B cell (primary cell): ENCODE data around the gene PARP8.

ENCODE experiments used
- EZH2 ChIP-seq: IDR thresholded peaks from 2 replicates; pipeline ENCODE4 v1.6.1; 2012; ENCODE audit warnings: borderline replicate concordance, low read depth, mild to moderate bottlenecking, moderate library complexity, low read length; ENCODE audit not compliant: insufficient read depth, poor library complexity, severe bottlenecking
- TF ChIP-seq, protein P1 (sequence below): fragments of 200-600 bp; IDR thresholded peaks from one replicate; pipeline ENCODE4 v1.8.0; 2022; ENCODE audit warnings: antibody characterized with exemption, mild to moderate bottlenecking

DNA sequence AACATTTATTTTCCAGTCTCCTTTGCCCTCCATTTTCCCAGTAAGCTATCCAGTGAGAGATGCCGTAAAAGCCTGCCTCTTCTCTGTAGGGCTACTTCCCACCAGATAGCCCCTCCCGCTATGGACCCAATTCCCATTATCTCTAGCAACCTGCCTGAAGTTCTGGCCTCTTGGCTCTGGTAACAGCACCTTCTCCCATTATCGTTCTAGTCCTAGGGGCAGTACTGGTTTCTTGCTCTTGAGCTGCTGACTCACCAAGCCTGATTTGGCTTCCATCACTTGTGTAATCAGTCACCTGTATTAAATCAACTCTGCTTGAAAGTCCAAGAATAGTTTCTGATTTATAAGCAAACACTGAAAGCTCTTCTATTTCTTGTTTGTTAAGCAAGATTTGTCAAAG is 42.8 kb upstream of the PARP8 start:
- TF ChIP-seq, protein P1, sequence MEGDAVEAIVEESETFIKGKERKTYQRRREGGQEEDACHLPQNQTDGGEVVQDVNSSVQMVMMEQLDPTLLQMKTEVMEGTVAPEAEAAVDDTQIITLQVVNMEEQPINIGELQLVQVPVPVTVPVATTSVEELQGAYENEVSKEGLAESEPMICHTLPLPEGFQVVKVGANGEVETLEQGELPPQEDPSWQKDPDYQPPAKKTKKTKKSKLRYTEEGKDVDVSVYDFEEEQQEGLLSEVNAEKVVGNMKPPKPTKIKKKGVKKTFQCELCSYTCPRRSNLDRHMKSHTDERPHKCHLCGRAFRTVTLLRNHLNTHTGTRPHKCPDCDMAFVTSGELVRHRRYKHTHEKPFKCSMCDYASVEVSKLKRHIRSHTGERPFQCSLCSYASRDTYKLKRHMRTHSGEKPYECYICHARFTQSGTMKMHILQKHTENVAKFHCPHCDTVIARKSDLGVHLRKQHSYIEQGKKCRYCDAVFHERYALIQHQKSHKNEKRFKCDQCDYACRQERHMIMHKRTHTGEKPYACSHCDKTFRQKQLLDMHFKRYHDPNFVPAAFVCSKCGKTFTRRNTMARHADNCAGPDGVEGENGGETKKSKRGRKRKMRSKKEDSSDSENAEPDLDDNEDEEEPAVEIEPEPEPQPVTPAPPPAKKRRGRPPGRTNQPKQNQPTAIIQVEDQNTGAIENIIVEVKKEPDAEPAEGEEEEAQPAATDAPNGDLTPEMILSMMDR = no peak
- TF ChIP-seq EZH2 = no peak
